VCaP (cell line): ENCODE measurements around the gene MALRD1.

Experiments
- H3K27ac ChIP-seq: fragments of 450-650 bp; 2 replicates; pipeline ENCODE4 v1.5.1; 2017
- CTCF ChIP-seq: fragments of 450-650 bp; conservative IDR thresholded peaks from 2 replicates; pipeline ENCODE4 v1.5.1; 2017; ENCODE audit warnings: mild to moderate bottlenecking, moderate library complexity

MALRD1 gene

GRCh38 chr10:19024611-19025010 is 24.0 kb upstream of the MALRD1 start:
- no peak for TF ChIP-seq CTCF
- H3K27ac ChIP-seq = no peak overlapping the region

- TF ChIP-seq CTCF = no peak
- H3K27ac ChIP-seq = no peak overlapping the region
Measured at GRCh38 chr10:19031763-19032162, 16.8 kb upstream of the MALRD1 start.

- no peak for TF ChIP-seq CTCF
- H3K27ac ChIP-seq = no peak overlapping the region
Measured at GRCh38 chr10:19033741-19034140, 14.9 kb upstream of the MALRD1 start.

GRCh38 chr10:19041171-19041570 is 7.4 kb upstream of the MALRD1 start:
- no peak for TF ChIP-seq CTCF
- H3K27ac ChIP-seq = no peak overlapping the region

GRCh38 chr10:19043431-19043830 is 5.2 kb upstream of the MALRD1 start:
- TF ChIP-seq CTCF = no peak
- no peak overlapping the region for H3K27ac ChIP-seq

GRCh38 chr10:19046679-19047078 is 1.9 kb upstream of the MALRD1 start:
- H3K27ac ChIP-seq = no peak overlapping the region
- no peak for TF ChIP-seq CTCF

GRCh38 chr10:19048891-19049290 is 290 bp downstream of the MALRD1 start:
- TF ChIP-seq CTCF = no peak
- no peak overlapping the region for H3K27ac ChIP-seq

- H3K27ac ChIP-seq = no peak overlapping the region
- no peak for TF ChIP-seq CTCF
Measured at GRCh38 chr10:19049567-19049966, 966 bp downstream of the MALRD1 start.
